ENCODE data around the gene PGAM5.
"Not testable (repeated sequence)": the region's sequence is repeated elsewhere in the genome, so short reads cannot be mapped to it uniquely, and the experiment has no call there.

Gene PGAM5

GRCh38 chr12:132723015-132723763 is 12.5 kb downstream of the PGAM5 start:
- no peak for DNase-seq

DNA sequence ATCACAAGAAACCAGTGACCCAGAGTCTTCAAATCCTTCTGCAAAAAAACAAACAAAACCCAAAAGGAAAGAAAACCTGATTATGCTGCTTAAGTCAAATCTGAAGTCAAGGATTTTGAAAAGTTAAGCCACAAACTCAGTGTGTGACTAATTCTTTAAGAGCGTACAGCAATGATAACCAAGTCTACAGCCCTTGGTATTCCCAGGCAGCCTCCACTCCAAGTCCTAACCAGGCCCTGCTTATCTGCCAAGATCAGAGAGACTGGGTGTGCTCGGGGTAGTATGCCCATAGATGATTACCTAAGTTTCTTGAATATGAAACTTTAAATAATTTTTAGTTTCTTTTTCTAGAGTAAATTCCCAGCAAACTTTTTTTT is 13.1 kb downstream of the PGAM5 start:
- DNase-seq = no peak

DNA sequence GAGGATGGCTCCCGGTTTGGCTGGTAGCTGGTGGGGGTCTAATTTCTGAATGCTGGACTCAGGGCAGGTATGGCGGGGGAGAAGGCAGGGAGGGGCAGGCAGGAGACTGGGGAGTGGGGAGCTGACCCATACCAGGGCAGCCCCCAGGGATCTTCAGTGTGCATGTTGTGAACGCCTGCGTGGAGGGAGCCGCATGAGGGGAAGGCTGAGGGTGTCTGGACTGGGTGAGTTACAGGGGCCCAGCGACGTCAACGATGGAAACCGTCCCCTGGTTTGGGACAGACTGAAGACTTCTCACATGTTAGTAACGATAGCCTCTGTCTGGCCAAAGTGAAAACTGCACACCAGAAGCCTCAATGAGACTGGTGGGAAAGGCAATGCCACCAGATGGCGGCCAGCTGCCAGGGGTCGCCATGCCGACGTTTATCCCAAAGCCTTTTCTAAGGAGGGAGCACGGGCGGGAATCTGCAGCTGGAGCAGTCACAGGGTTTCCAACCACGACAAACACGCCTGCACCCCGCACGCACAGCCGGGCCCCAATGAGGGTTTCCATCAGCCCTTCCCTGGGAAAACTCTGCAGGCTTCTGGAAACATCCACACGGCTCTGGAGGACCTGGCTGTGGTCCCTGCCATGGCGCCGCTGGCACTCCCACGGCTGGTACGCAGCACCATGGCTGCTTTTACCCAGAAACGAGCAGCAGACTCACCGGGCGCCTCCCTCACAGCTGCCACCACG is 14.0 kb downstream of the PGAM5 start:
- DNase-seq = no peak

GRCh38 chr12:132726386-132726785 is 15.7 kb downstream of the PGAM5 start:
- no peak for DNase-seq

GRCh38 chr12:132727091-132727794 is 16.6 kb downstream of the PGAM5 start:
- DNase-seq = no peak

GRCh38 chr12:132728502-132728901 is 17.9 kb downstream of the PGAM5 start:
- DNase-seq = no peak

GRCh38 chr12:132729541-132730320 is 19.1 kb downstream of the PGAM5 start:
- DNase-seq = no peak

- no peak for DNase-seq
Observed at GRCh38 chr12:132730353-132730752, 19.7 kb downstream of the PGAM5 start.

DNA sequence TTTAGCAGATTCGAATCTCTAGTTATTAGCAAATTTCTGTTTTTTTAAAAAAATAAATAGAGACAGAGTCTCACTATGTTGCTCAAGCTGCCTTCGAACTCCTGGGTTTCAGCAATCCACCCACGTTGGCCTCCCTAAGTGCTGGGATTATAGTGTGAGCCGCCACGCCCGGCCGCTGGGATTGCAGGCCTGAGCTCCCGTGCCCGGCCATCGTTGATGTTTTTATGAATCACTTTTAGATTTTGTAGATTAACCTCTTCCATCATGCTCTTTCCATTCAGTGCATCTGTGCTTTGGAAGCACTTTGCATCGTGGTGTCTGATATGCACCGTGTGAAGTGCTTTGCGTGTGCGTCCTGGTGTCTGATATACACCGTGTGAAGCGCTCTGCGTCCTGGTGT is 20.9 kb downstream of the PGAM5 start:
- DNase-seq = no peak

GRCh38 chr12:132734206-132734605 is 23.6 kb downstream of the PGAM5 start:
- no peak for DNase-seq

DNA sequence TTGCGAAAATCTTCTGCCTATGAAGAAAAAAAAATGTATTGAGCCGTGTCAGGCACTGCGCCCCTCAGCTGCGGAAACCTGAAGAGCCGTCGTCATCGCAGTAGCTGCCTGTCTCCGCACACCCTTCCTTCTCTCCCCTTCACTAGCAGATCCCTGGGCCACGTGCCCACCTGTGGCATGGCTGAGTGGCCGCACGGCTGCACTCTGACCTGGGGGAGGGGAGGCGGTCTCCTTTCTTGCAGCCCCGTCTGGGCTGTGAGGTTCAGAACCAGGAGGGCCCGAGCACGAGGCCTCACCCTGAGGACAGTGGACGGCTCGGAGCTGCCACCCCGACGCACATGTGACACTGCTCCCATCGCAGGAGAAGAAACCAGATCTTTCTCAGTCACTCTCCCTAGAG is 24.9 kb downstream of the PGAM5 start:
- DNase-seq = no peak

DNA sequence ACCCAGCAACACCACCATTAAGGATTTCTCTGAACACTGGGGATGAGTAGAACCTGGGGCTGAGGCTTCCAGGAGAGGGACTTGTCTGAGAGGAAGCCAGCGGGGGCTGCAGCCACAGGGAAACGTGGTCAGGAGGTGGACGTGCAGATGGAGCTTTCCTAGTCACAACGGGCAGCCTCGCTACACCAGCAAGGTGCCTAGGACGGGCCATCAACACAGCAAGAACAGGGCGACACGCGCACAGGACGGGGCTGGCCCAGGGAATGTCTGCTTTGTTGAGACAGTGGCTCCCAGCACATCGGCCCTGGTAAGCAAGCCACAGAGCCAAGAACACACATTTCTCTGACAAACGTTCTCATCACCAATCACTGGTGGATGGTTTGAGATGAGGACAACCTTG is 25.7 kb downstream of the PGAM5 start:
- DNase-seq = no peak

- DNase-seq = no peak
Observed at GRCh38 chr12:132736913-132737312, 26.3 kb downstream of the PGAM5 start.

GRCh38 chr12:132739600-132740312 is 29.1 kb downstream of the PGAM5 start:
- no peak for DNase-seq

GRCh38 chr12:132740313-132740646 is 29.6 kb downstream of the PGAM5 start:
- no peak for DNase-seq

- DNase-seq = no peak
Observed at GRCh38 chr12:132740652-132741051, 30.0 kb downstream of the PGAM5 start.

- DNase-seq = no peak
Observed at GRCh38 chr12:132741620-132742019, 31.0 kb downstream of the PGAM5 start.

DNA sequence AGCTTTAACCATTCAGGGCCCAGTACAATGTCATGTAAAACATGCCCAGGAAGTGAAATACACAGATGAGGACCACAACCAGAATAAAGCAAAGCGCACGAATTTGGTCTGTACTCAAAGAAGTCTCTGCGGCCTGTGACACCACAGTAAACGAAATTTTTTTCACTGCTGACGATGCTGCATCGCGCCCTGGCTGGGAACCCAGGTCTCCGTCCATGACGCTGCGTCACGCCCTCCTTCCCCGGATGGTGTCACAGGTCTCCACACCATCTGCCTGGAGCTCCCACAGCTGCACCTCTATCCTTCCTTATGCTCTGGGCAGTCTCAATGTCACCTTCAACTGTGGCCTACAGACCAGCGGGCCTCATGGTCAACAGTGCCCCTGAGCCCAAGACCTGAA is 33.2 kb downstream of the PGAM5 start:
- DNase-seq = no peak

- no peak for DNase-seq
Observed at GRCh38 chr12:132746613-132747012, 36.0 kb downstream of the PGAM5 start.

- no peak for DNase-seq
Observed at GRCh38 chr12:132747395-132747794, 36.8 kb downstream of the PGAM5 start.

- no peak for DNase-seq
Observed at GRCh38 chr12:132747896-132748295, 37.3 kb downstream of the PGAM5 start.

DNA sequence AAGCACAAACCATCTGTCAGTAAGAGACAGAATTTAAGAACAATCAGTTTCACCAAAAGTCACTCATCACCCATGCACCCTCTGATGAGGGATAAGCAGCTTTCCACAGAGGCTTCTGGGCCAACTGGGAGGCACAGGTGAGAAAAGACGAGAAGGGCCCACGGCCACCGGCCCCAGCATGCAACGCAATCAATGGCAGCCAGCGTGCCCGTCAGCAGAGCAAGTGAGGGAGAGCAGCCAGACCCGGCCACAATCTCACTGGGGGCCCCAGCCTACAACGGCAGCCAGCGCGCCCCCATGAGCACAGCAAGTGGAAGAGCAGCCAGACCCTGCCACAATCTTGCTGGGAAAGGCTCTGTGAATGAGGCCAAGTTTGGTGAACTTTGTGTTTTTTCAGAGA is 37.7 kb downstream of the PGAM5 start:
- no peak for DNase-seq

DNA sequence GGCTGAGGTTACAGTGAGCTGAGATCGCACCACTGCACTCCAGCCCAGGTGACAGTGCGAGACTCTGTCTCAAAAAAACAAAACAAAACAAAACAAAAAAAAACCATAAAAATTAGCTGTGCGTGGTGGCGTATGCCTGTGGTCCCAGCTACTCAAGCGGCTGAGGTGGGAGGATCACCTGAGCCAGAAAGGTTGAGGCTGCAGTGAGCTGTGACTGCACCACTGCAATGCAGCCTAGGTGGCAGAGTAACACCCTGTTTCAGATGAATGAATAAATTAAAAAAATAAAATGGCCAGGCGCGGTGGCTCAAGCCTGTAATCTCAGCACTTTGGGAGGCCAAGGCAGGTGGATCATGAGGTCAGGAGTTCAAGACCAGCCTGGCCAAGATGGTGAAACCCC is 43.0 kb downstream of the PGAM5 start:
- not testable (repeated sequence) for DNase-seq
